NCI-H2029 treated with DMSO at 0.1 percent for 48 hours (cell line): ENCODE data around the gene TSHZ2.

ENCODE experiments used
- DNase-seq: peaks from one replicate; lab custom pipeline; 2025; lab: John Stamatoyannopoulos, UW

The TSHZ2 gene

DNA sequence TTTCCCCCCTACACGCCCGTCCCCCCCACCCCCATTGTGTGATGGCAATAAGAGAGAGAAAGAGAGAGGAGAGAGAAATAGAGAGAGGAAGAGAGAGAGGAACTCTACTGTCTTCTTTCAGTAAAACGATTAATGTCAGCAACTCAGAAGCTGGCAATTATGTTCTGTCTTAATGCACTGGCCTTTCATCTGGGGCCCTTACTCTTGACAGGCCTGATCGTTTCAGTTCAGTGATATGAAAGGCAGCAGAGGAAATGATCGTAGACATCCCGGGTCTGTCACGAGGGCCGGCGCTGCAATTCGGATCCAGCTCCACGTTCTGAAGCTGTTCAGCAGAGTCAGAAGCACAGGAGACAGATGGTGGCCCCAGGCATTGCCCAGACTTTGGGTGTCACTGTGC, 312.5 kb downstream of the TSHZ2 start:
- DNase-seq = no peak

DNA sequence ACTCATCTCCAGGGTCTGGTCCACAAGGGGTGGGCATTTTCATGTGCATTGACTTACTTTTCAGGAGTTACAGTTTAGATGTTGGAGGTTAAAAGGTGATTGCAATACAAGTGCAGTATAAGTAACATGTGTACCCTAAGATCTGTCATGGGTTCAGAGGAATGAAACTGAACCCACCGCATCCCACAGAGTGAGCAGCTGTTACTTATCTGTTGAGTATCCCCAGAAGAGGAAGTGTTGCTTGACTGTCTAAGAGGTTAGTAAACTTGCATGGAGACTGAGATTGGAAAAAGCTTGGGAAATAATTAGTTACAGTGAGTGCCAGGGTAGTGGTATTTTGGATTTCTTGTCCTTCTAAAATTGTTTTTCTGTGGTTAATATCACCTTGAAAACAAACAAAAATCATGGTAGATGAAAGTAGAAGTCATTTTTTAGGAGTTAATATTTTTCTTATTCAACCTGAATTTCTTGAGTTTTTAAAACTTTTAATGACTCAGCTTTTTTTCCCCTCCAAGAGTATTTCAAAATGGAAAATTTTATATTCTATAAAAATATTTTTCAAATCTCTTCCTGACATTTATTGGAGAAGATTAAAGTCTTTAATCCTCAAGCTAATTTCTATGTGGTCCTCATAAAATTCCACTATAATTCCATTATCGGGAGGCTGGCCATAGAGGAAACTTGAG, 315.3 kb downstream of the TSHZ2 start:
- no peak for DNase-seq

DNA sequence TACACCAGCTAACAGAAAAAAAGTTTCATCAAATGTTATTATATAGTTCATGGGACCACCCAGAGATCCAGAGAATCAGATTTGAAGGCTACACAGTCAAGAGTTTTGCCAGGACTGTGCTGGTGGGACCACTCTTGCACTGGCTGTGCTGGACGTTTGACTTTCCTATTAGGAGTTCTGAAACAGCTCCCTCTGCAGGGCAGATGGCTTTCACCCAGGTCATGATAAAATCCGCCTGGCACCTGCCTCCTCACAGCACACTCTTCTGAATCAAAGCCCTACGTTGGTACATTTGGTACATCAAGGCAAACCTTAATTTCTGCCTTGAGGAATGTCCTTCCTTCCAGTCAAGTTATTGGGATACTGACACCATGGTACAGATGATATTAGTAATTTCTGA, 319.4 kb downstream of the TSHZ2 start:
- no peak for DNase-seq

DNA sequence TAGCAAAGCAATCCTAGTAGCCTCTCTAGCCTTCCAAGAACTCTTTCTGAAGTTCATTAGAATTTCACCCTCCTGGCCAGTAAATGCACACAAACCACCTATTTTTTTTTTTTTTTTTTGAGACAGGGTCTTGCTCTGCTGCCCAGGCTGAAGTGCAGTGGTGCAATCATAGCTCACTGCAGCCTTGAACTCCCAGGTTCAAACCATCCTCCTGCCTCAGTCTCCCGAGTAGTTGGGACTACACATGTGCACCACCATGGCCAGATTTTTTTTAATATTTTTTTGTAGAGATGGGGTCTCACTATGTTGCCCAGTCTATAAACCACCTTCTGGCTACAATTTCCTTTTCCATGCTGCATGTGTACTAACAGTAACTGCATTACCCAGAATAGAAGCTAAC, 320.2 kb downstream of the TSHZ2 start:
- no peak for DNase-seq

DNA sequence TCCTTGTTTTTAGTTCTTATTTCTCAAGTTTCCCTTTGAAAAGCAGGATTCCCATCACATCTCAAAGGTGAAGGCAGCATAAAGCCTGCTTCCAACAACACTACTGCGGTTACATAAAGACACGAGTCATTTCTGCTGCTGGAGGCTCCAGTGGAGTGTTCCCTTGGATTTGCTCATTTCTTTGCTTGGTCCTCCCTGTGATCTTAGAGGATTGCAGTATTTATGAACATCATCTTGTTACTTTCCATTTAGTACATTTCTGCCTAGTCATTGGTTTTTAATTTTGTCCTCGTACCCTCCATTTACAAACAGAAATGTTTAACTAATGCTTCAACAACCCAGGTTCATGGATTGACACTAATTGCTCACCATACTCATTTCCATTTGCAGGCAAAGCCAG, 322.6 kb downstream of the TSHZ2 start:
- no peak for DNase-seq

DNA sequence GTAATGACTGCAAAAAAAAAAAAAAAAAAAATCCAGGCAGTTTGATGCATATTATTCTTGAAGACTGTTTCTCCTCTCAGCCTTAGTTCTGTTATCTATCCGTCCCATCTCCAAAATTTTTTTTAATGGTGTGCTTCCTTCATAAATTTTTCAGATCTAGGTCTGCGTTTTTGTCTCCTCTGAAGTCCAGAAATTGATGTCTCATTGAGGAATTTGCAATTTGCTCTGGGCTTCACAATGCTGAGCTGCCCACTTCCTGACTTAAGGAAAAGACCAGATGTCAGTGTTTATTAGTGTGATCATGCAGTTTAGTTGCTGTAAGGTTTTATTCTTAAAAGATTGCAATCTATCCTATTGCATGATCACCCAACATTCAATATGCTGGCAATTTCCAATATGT, 323.9 kb downstream of the TSHZ2 start:
- DNase-seq = no peak

DNA sequence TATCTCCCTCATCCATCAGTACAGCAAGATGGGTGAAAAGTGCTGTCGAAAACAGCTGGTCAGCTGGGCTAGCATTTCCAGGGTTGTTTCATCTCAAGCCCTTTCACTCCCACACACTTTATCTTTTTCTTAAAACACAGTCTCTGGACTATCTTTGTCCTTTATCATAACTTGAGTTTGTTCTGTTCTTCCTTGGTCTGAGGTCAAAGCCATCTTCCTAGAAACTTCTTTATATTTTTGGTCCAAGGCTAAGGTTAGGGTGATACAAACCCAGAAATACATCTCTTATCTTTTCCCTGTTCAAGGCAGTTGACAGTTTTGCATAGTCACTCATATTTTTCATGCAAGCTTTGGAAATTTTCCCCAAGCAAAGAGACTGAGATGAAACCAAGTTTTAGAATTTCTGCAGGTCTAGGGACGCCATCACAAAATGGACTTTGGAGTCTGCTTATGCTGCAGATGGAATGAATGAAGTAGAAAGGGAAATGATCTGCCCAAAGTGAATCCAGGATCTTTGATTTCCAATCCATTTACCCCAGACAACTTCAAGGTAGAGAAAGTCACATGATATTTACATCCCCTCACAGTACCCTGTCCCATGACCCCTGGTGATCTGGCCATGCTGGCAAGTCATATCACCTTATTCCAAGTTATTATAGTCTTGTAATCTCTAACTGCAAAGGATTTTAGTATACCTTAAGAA, 324.4 kb downstream of the TSHZ2 start:
- DNase-seq = no peak

DNA sequence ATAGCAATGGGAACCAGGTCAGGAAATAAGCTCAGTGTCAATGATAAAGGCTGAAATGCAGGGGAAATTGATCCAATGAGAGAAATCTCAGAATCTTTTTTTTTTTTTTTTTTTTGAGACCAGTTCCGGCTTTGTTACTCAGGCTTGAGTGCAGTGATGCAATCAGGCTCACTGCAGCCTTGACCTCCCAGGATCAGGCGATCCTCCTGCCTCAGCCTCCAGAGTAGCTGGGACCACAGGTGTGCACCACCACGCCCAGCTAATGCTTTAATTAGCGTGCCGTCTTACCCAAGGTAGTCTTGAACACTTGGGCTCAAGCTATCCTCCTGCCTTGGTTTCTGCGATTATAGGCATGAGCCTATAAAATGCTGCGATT, 325.0 kb downstream of the TSHZ2 start:
- no peak for DNase-seq

DNA sequence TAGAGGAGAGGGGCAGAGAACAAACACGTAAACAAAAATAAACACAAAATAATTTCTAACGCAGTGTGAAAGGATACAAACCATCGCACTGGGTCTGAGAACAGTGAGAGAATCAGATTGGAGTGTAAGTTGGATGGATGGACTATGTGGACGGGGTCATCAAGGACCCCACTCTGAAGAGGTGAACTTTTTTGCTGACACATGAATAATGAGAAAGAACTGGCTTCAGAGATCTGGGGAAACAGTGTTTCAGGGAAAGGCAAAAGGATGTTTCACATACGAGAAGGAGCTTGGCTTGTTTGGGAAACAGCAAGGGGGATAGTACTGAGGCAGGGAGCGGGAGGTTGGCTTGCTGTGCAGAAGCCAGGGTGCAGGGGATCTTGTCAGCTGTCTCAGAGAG, 326.1 kb downstream of the TSHZ2 start:
- DNase-seq = no peak

DNA sequence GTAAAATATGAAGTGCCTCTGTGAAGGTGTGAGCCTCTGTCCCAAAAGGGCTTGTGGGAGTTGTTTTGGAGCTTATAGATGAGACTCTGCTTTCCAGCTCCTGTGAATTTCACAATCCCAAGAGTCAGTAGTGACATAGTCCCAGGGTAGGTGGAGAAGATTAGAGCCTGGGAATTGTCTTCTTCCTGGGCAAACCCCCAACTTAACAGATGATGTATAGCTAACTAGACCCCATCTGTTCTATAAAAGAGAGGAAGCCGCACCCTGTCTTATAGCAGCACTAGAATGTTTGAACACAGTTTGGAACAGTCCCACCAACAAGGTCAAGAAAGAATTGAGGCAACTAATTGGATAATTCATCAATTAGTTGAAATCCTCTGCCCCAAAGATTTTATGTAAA, 326.8 kb downstream of the TSHZ2 start:
- DNase-seq = no peak

DNA sequence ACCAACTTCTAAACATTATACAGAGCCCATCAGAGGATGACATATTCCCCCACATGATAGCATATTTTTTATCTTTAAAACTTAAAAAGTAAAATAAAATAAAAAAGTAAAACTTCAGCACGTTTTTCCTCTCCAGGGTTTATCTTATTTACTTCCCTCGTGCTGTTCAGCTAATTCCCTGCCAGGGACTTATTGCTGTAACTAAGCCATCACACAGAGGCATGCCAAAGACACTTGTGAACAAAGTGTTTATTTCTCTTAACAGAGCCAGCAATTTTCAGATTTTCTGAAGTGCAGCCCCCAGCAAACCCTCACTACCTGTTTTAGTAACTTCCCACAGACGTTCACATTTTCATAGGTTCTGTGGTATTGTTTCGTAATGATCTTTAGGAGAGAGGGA, 327.7 kb downstream of the TSHZ2 start:
- DNase-seq = no peak

DNA sequence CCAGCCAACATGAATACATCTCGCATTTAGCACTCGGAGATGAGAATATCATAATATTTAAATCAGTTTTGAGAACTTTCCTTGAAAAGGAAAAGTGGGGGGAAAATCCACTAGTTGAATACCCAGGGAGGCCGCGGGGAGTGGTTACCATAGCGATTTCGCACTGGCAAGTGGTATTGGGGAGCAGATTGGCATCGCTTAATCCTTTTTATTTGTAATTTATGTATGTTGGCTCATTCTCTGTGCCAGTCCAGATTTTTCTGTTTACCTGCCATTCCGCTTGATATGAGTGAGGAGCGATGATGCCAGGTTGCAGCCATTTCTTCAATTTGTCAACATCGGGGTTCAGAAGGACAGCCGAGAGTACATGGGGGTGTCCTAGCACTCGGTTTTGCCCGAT, 329.7 kb downstream of the TSHZ2 start:
- DNase-seq = no peak

DNA sequence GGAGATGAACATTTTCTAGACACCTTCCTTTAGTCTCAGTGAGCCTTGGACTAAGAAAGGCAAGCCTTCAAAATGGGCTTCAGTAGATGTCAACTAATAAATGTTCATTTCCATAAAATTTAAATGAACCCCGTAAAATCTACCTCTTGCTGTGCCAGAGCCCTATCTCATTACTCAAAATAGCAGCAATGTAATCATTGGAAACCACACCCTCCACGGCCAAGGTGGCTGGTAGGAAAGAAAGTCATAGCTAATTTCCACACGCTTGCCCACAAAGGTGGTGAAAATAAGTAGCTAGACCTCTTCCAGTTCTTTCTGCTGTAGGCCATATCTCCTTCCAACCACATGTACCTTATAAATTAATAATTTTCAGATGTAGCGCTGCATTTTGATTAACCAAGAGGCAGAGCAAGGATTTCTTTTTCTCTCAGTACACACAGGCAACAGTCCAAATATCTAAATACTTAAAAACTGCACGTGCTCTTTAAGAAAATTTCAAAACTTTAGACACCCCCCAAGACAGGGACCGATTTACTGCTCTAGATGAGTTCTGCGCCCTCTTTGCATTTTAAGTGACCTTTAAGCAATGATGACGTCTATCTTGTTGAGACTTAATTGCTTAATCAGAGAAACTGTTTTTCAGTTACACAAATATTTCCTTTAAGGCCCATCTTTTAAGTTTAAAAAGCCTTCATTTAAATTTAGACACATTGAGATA, 330.7 kb downstream of the TSHZ2 start:
- DNase-seq = no peak

DNA sequence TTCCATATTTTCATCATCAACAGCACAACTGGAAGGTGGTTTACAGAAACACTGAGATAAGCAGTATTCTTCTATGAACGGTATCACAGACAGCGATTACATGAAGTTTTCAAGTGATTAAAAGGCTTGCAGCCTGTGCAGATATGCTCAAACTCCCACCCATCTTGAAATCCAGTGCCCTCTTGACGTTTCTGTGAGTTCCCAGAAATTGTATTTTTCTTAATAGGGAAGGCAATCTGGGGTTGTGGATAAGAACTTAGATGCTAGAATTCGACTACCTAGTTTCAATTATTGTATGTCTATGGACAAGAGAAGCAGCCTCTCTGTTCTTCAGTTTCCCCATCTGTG, 331.2 kb downstream of the TSHZ2 start:
- DNase-seq = no peak

DNA sequence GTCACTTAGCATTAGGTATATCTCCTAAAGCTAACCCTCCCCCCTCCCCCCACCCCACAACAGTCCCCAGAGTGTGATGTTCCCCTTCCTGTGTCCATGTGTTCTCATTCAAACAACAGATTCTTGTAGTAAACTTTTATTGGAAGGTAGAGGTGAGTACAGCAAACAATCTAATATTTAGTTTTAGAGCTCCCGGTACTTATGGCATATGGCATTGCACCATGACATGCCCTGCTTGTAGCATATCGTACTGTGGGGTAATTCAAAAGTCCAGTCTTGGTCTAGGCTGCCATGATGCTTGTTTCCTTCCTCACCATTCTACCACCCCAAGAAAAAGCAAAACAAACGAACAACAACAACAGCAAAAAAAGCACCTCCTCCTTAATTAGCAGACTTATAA, 332.0 kb downstream of the TSHZ2 start:
- no peak for DNase-seq

DNA sequence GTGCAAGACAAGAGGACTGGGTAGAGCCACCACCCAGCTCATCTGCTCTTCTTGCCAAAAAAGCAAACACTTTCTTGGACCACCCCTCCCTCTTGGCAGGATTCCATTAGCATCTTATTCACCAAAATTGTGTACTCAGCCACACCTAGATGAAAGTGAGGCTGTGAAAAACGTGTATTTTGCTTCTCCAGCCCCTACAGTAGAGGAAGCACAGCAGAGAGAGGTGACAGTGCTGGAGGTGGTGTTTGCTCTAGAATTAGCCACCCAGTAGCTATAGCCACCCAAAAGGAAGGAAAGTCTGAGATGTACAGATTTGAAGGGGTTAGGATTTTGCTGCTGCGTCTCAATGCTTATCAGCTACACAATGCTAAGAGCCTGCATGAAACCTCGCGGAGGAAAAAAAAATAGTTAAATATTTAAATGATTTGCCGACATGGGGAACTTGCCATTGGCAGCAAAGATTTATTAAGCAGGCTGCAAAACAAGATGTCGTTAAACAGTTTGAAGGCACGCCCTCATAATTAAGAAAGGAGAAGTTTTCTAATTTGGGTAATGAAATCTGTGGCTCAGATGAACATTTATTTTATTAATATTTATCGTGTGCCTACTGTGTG, 334.1 kb downstream of the TSHZ2 start:
- DNase-seq = no peak

DNA sequence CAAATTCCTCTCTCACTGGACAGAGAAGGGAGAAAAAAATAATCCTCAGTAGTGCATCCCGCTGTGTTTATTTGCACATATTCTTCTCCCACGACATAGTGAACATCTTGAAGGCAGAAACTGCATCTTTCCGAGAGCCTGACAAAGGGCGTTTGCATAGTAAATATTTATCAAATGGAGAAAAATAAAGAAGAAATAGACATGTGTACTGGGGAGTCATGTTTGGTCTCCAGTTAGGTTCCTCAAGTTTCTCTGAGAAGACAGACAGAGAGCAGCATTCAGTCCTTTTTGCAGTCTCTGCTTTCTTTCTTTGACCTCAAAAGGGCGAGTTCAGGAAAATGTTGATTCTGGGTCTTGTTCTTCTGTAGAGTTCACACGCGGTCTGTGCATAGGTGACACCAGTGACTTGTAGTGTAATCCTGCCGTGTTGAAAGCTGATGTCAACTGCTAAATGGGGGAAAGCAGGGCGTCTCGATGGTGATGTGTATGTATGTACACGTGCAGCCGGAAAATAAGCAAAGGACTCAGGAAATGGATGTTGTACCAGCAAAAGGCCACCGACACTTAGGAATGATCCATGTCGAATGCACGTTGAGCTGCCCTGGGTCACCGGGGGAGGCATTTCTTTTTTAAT, 335.9 kb downstream of the TSHZ2 start:
- no peak for DNase-seq

DNA sequence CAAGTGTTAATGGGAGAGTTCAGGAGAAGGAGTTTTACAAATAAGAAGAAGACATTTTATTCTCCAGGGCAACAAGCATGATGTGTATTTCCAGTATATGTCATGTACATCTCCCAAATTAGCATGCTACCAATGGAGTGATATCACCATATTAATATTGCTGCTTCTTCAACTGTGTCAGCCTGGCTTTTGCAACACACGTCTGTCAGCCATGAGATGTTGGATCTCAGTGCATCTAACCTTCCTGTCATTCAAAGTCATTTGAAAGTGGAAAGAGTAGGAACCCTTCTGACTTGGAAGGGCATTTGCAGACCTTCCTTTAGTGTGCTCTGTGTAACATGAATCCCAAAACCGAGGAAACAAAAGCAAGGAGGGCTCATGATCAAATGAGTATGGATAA, 337.4 kb downstream of the TSHZ2 start:
- no peak for DNase-seq

DNA sequence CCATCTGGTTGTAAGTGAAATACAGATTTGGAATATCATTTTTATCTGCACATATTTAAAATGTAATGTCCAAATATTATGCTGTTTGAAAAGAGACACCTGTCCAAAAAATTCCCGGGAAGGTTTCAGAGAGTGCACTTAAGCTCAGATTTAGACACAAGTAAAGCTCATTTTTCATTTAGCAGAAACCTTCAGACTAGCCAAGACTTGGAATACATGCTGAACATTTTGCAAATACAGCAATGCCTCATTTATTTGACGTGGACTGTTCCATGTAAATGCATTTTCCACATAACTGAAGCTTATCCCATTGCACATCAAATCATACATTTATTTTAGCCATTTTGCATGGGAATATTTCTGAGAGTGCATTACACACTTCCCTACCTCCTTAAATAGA, 340.8 kb downstream of the TSHZ2 start:
- DNase-seq = no peak

DNA sequence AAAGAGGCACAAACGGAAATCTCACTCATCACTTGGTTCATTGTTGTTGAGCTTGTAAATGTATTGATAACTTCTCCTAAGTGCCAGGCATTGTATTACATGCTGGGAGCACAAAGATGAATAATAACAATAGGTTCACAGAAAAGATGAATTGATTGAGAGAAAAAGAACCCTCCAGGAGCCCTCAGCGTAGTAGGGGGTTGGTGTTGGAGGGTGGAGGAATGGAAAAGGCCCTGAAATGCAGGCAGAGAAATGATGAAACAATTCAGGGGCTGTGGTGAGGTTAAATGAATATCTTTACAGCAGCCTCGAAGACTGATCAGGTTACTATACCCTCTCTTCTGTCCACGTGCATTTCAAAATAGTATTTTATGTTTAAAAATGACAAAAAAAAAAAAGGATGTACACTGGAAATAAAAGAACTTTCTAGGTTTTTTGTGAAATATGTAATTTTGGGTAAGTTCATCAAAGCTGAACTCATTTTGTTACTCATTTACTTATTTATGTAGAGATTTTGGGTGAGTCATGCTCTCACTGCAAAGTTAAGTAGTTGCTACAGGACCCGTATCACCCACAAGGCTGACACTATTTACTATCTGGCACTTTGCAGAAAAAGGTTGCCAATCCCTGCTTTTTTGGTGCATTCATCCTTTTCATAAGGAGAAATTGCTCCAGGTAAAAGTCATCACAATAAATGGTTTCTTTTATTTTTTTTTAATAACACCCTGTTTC, 344.2 kb downstream of the TSHZ2 start:
- no peak for DNase-seq

DNA sequence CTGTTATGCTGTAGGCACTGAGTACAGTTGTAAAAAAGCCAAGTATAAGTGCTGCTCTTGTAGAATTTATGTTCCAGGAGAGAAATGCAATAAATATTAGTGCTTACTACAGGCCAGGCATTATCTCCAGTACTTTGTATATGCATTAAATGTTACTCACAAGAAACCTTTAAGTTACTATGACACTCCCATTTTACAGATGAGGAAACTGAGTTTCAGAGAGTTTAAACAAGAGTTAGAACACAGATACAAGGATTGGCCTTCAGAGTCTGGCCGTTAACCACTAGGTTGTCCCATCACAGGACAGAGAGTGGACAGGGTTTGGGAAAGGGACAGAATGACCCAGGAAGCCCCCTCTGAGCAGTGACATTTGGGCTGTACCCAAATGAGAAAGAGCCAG, 347.0 kb downstream of the TSHZ2 start:
- no peak for DNase-seq

DNA sequence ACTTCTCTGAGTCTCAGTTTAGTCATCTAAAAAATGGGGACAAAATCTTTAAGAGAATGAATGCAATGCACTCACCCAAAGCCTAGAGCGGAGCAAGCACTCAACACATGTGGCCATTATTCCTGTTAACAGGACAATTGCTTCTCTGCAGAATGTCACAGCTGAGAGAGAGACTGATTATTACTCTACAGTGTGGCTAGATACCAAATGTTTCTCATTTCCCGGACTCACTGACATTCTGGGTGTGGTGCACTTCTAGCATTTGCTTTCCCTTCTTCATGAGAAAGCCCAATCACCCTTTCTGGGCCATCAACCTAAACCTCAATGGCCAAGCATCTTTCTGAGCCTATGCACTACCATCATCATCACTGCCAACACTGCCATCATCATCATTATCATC, 347.6 kb downstream of the TSHZ2 start:
- no peak for DNase-seq
